ENCODE results near the gene GFAP. TPM values are rescaled to one million over a fixed set of nuclear protein-coding genes. Genes with fewer than 3 reads are reported as not detected.
"Not testable (repeated sequence)": the region's sequence is repeated elsewhere in the genome, so short reads cannot be mapped to it uniquely, and the experiment has no call there.

The GFAP gene
- 1 to 10 TPM in 1 of 3 donors, under 1 TPM in 2; 0.67 to 1.1 (median 0.89) TPM for polyA plus RNA-seq (ENCODE audit: insufficient read length in 3 of 3)

DNA sequence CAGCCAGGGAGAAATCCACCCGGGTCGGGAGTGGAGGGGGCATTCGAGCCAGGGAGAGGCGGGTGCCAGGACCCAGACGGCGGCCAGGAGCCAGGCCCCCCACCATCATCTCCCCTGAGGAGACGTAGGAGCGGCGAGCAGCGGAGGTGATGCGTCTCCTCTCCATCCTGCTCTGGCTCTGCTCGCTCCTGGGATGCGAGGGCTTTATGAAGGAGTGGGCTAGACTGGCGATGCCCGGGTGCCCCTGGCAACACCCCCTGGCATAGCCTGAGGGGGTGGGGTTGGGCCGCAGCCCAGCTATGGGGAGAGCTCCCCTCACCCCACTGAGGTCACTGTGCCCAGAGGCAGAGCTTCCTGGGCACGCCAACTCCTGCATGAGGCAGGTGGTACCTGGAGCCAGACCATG is at the start of gene GFAP:
Gene GFAP, minus strand, starts transcription at position 180 of the 406 bp plus-strand sequence. Its CDS starts 14 bp downstream, at position 166.
- DNase-seq (ENCODE audit: low read depth in 3 of 3, low spot score in 2 of 3), result no peak

DNA sequence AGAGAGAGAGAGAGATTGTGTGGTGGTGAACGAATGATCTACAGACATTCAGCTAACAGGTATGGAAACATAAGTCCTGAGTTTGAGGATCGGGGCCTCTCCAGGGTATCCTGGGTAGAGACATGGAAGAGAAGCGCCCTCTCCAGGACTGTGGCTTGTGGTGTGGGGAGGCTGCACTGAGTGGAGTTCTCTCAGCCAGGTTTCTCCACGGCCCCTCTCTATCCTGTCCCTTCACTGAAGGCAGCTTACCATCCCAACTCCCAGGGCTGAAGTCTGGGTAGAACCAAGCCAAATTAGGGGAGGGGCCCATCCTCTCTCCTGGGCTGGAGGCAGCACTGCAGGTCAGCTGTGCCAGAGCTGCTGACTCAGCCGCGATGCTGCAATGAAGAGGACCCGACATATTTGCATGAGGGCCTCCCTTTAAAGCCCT is 46.6 kb upstream of the GFAP start:
- DNase-seq (ENCODE audit: low read depth in 3 of 3, low spot score in 2 of 3), result no peak

DNA sequence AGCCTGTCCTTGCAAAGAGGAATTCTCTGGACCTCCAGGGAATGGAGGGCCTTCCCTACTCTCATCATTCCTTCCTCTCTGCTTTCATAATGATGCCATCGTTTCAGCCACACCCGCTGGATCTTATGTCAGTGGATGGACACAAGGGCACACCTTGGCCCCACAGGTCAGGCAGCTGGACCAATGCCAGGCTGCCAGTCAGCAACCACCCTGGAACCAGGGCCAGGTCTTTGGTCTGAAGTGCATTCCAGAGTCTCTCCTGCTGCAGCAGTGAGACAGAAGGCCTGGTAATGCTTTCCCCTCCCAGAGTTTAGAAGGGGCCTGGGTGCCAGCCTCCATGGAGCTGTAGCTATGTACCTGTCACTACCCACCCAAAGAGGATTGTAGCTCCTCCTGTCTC is 45.4 kb upstream of the GFAP start:
- DNase-seq (ENCODE audit: low read depth in 3 of 3, low spot score in 2 of 3), result no peak

DNA sequence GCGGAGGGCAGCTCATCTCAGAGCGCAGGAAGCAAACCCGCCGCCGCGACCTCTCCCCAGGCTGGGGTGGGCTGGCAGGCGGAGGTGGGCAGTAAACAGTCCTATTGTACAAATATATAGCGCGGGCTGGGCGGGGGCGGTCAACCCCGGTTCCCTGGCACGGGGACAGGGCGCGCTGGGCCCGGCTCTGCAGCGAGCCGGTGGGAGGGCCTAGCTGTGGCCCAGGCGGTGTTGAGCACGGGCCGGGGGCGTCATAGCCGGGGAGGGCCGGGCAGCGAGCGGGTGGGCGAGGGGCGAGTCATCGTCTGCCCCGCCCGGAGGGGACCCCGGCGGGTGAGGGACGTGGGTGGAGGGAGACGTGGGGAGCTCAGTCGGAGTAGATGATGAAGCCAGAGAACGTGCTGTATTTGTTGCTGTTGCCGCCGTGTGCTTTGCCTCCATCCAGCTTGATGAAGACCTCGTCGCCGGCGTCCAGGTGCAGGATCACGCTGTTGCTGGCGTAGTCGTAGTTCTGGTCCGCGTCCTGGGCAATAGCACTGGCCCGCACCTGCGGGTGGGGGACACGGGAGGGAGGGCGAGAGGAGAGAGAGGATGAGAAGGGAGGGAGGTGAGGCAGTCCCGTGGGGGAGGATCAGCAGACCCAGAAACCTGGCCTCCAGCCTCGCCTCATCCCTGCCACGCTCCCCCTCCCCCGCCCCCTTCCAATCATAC is 44.7 kb upstream of the GFAP start:
- no peak for DNase-seq (ENCODE audit: low read depth in 3 of 3, low spot score in 2 of 3)

DNA sequence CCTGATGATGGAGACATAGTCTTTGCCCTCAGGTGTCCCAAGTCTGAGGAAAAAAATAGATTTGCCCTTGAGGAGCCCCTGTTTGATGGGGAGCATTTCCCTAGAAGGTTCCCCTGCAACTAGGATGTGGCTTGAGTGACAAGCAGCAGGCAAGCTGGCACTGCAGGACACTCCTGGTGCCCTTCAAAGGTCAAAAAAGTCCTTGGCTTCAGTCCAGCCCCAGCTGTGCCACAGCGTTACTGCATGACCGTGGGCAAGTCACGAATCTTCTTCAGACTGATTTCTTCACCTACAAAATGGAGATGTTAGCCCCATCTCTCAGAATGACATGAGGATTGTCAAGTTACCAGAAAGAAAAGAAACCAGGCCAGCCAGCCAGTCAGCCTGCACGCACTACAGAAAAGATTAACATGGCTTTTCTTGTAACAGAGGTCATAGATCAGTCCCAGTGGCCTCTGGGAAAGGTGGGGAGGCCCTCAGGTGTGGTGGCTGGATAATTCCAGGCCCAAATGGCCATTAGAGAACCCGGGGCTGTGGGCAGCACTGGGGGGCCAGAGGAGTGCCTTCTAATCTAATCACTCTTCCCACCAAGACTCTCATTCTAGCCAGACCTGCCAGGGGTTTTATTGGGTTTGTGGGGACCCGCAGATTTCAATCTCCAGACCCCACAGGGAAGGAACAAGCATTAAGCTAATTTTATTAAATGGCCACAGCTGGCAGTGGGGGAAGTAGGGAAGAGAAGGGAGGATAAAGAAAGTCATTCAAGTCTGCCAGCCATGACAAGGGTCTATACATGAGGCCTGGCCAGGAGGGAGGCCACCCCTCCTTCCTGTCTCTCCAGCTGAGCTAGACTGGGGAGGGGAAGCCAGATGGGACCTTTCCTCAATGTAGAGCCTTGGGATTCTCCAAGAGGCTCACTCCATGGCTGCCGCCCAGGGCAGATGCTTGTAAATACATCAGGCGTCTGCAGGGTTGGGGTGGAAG is 42.0 kb upstream of the GFAP start:
- DNase-seq (ENCODE audit: low read depth in 3 of 3, low spot score in 2 of 3), result no peak

DNA sequence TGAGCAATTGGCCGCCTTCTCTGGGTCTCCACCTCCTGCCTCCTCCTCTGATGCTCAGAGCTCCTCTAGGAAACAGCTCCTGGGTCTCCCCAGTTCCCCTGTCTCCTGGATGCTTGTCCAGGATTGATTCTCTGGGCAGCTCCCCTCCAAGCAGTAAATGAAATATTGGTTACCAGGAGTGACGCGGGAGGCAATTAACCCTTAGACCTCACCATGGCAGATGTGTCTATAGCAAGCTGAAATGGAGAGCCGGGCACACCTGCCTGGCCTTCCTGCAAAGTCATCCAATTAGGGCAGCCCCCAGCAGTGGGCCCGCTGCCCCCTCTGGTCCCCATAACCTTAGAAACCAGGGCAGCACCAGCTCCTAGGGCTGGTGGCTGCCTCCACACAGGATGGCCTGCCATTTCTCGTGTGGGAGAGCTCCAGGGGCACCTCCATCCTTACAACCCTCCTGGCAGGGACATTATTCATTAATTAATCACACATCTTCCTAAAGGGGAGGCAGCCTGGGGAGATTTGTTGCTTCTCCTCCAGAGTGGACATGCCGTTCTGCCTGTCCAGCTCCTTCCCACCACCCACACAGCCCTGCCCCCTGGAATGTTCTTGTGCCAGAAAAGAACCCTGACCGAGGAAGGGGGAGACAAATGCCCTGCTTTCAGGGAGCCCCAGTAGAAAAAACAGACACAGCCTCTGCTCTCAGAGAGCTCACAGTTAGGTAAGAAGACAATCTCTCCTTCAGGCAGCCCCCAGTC is 40.5 kb upstream of the GFAP start:
- DNase-seq (ENCODE audit: low read depth in 3 of 3, low spot score in 2 of 3), result no peak

DNA sequence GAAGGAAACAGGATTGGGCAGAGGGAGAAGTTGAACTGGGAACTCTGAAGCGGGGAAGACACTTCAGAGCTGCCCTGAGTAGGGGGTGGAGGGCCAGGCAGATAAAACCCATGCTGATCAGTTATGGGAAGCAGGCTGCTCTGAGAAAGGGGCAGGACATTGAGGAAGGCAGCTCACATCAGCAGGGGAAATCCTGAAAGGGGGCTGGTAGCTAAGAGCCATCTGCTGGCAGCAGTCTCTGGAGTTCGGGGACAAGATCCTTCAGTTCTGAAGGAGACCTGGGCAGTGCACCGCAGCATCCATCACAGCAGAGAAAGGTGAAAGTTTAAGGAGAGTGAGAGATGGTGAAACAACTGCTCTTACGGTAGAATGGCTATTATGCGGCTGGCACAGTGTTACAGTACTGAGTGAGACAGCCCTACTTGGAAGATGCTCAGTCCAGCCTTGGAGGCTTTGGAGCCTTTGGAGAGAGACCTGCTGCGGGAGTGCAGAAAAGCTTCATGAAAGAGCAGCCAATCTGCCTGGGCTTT is 37.7 kb upstream of the GFAP start:
- DNase-seq (ENCODE audit: low read depth in 3 of 3, low spot score in 2 of 3), result no peak

DNA sequence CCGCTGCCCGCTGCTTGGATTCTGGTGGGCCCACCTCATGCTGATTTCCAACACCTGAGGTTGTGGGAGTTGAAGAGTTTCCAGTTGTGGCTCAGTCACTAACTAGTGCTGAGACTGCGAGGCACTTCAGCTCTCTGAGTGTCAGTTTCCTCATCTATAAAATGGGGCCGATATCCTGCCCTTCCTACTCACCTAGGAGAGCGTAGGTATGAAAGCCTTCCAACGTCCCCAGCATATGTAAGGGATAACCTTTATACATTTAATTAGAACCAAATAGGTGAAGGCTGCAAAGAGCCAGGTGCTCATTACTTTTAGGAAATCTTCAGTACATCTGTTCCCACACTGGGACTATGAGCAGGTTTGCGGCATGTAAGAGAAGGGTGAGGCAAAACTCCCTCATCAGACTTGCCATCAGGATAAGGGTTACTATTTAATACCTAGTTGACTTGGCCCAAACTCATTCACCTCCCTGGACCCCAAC is 33.1 kb upstream of the GFAP start:
- no peak for DNase-seq (ENCODE audit: low read depth in 3 of 3, low spot score in 2 of 3)

DNA sequence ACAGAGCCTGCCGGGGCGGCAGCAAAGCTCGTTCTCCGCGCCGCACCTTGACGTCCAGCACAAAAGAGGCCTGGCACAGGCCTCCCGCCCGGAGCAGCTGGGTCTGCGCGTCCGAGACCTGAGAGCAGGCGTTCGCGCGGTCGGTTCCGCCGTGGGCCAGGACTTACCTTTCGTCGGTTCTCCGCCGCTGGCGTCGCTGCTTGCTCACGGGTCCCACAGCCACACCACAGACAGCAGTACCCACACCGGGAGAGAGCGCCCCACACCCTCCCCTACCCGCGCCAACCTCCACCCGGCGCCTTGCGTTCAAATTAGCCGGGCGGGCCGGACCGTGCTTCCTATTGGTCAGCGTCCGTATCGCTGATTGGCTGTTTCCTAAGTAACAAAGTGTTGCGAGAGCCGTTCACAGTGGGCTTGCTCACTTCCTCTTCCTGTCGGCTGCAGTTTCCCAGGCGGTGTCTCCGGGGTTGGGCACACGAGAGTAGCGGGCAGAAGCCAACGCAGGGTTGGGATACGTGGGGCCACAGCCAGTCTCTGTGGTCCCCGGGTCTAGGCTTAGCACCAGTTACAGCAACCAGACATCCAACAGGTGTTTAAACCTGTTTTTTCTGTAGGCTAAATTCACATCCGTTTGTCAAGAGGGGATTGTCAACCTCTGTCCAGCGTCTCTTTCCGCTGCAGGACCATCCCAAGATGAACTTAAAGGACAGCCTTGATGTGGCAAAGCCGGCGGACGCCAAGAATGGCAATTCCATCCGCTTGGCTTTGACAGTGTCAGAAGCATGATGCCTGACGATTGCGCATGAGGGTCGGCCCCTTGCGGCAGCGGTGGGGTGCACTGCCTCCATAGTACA is 32.4 kb upstream of the GFAP start, which contains the start of gene KIF18B:
Gene KIF18B, minus strand, starts transcription at position 313 of the 854 bp plus-strand sequence. CDS start 11,429 bp downstream, outside the sequence.
- DNase-seq (ENCODE audit: low read depth in 3 of 3, low spot score in 2 of 3), result peak; percentile 73 to 86 (median 82)

DNA sequence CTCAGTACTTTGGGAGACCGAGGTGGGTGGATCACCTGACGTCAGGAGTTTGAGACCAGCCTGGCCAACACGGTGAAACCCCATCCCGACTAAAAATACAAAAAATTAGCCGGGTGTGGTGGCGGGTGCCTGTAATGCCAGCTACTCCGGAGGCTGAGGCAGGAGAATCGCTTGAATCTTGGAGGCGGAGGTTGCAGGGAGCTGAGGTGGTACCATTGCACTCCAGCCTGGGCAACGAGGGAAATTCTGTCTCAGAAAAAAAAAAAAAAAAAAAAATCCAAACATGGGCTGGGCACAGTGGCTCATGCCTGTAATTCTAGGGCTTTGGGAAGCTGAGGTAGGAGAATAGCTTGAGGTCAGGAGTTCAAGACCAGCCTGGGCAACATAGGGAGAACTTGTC is 30.4 kb upstream of the GFAP start:
- DNase-seq (ENCODE audit: low read depth in 3 of 3, low spot score in 2 of 3), result not testable (repeated sequence)

DNA sequence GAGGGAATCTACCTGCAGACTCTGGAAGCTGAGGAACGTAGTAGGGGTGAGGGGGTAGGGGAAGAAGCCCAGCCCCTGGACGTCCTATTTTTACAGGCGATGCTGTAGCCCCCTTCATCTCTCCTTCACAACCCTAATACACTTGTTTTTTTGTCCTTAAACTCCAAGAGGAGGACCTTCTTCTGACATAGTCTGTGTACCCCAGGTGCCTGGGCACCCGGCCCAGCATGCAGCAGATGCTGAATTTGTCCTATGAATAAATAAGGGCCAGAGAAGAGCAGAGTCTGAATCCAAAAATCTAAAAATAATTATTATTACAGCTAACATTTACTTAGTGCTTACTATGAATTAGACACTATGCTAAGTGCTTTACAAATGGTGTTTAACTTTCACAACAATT is 27.2 kb upstream of the GFAP start:
- DNase-seq (ENCODE audit: low read depth in 3 of 3, low spot score in 2 of 3), result no peak

DNA sequence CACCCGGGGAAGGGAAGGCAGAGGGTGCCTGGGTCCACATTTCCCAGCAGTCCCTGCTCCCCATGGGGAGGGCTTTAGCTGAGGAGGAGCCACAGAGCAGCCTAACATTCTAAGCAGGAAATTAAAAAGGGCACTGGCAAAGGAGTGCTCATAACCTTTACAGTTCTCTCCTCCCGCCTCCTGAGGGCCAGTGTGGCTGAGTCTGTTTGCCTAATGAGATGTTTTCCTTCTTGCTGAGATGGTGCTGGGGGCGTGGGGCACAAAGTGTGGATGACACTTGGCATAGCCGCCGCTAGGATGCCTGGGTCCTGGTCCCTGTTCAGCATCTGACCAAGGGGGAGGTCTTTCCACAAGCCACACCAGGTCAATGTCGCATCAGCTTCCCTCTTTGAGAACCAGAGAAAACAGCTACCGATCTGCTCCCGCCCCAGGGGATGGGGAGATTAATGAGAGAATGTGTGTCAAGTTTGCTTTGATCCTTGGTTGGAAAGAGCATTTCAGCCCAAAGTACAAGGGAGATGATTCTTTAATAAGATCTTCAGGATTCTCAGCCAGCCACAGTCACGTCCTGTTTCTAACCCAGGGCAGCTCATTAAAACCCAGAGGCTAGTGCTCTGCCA is 26.5 kb upstream of the GFAP start:
- DNase-seq (ENCODE audit: low read depth in 3 of 3, low spot score in 2 of 3), result no peak

DNA sequence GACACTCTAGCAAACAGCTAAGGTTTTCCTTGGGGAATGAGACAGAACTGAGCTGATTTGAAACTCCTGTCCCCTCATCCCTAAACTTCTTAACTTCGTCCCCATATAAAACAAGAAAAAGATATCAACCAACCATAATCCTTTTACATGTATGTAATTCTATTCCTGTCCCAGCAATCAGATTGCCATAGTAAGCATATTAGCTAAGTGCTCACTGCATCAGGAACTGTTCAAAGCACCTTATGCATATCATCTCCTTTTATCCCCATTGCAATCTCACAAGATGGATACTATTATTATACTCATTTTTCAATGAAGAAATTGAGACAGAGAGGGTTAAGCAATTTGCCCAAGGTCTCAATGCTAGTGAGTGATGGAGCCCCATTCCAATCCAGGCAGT is 25.5 kb upstream of the GFAP start:
- no peak for DNase-seq (ENCODE audit: low read depth in 3 of 3, low spot score in 2 of 3)

DNA sequence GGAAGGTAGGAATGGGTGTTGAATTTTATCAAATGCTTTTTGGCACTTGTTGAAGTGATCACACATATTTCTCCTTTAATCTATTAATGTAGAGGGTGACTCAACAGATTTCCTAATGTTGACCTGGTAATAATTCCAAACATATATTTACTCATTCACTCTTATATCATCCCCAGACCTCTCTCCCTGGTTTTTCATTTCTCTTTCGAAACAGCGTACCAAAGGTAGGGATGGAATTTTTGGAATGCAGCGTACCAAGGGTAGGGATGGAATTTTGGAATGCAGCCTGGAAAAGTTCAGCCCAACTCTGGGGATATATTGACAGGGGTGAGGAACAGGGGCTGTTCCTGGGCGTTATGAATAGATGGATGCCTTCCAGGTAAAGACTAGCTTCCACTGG is 25.0 kb upstream of the GFAP start:
- no peak for DNase-seq (ENCODE audit: low read depth in 3 of 3, low spot score in 2 of 3)

DNA sequence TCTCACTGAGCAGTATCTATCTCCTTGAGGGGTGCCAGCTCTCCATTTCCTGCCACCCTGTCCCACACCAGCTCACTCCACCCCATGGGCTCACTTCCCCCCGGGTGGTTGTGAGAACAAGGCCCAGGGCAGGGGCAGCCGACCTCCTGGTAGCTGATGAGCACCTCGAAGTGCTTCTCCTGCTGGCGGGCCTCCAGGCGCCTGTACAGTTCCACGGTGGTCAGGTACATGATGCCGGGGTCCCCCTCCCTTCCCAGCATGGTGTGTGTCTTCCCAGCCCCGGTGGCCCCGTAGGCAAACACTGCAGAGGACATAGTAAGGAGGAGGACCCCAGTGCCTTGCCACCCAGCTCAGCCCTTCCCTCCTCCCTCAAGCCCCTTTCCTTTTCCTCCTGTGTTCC is 19.8 kb upstream of the GFAP start:
- no peak for DNase-seq (ENCODE audit: low read depth in 3 of 3, low spot score in 2 of 3)

DNA sequence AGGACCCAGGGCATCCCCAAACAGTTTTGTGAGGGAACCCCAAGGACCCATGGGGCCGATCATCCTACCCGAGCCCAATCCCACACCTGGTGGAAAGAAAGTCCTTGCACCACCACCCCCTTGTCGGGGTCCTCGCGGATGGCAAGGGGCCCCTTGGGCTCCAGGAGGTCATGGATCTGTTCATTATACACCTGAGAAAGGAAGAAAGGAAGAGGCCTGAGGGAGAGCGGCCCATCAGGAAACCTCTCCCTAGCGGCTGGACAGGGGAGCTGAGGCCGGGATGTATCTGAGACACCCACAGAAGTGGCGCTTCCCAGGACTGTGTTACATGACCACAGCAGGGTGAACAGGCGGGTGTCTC is 19.4 kb upstream of the GFAP start:
- no peak for DNase-seq (ENCODE audit: low read depth in 3 of 3, low spot score in 2 of 3)

DNA sequence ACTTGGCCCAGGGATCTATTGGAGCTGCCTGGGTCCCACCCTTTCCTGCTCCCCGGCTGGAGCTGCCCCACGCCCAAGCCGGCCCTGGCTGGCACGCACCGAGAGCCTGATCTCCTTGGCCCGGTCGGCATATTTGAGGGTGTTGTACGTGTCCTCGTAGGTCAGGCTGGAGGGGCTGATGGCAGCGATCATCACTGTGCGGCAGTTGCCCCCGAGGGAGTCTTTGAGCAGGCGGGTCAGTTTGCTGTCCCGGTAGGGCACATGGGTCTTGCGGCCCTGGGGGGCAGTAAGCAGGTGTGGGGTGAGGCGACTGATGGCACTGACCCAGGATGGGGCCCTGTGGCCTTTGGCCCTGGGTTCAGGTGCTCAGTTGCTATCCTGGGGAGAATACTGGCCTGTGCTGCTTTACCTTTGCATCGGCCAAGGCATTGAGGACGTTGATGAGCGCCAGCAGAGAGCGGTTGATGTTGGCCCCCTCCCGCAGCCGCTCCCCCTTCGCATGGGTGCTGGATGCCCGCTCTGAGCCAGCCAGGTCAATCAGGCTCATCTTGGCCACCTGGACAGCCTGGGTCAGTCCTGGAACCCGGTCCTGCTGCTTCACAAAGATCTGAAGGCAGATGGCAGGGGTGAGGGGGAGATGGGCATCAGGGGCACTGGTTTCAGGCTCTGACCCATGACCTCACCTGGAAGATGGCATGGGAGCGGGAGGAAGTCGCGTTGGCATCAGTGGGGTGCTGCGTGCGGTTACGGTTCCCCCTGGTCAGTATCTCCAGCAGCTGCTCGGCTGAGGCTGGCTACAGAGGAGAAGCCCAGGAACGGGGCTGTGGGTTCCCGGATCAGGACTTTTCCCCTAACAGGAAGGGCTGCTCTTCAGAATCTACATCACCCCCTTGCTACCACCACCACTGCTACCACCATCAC is 18.8 kb upstream of the GFAP start:
- DNase-seq (ENCODE audit: low read depth in 3 of 3, low spot score in 2 of 3), result no peak

DNA sequence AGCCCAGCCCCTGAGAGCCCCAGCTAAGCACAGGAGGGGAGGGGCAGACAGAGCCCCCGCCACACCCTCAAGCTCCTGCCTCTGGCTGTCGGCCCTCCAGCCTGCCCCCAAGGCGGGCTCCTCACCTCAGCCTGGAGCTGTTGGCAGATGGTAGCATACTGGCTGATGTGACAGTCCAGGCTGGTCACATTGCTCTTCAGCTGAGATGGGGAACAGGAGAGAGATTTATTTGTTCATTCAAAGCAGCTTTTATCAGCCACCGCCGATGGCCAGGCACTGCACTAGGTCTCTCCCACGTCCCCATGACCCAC is 17.4 kb upstream of the GFAP start:
- no peak for DNase-seq (ENCODE audit: low read depth in 3 of 3, low spot score in 2 of 3)

Measured in right renal cortex interstitium (tissue), 3 donors.